Measurements from ENCODE around the gene CEBPB.

Gene CEBPB

DNA sequence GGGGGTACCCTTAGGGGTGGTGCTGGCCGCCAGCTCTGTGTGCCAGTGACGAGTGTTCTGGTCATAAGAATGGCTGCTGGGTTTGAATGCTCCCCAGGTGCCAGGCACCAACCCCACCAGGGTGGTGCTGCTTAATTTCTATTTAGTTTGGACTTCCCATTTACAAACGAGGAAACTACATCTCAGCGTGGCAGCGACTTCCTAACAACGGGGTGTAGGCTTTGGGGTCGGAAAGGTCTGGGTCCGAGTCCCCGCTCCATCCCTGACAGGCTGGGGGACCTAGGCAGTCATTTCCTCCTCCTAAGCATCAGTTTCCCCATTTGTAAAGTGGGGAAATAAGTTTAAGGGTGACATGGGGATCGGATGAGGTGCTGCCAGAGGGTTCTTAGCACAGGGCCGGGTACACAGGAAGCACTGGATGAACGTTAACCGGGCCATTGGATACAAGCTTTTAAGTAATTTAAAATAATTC is 30.3 kb downstream of the CEBPB start:
- DNase-seq (ENCODE audit: low read depth) = no peak
- TF ChIP-seq, protein P1, sequence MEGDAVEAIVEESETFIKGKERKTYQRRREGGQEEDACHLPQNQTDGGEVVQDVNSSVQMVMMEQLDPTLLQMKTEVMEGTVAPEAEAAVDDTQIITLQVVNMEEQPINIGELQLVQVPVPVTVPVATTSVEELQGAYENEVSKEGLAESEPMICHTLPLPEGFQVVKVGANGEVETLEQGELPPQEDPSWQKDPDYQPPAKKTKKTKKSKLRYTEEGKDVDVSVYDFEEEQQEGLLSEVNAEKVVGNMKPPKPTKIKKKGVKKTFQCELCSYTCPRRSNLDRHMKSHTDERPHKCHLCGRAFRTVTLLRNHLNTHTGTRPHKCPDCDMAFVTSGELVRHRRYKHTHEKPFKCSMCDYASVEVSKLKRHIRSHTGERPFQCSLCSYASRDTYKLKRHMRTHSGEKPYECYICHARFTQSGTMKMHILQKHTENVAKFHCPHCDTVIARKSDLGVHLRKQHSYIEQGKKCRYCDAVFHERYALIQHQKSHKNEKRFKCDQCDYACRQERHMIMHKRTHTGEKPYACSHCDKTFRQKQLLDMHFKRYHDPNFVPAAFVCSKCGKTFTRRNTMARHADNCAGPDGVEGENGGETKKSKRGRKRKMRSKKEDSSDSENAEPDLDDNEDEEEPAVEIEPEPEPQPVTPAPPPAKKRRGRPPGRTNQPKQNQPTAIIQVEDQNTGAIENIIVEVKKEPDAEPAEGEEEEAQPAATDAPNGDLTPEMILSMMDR (conservative IDR thresholded peaks at IDR 0.05; ENCODE audit: low read length) = no peak
- no peak overlapping the region for H3K4me3 ChIP-seq (ENCODE audit: low read length)

DNA sequence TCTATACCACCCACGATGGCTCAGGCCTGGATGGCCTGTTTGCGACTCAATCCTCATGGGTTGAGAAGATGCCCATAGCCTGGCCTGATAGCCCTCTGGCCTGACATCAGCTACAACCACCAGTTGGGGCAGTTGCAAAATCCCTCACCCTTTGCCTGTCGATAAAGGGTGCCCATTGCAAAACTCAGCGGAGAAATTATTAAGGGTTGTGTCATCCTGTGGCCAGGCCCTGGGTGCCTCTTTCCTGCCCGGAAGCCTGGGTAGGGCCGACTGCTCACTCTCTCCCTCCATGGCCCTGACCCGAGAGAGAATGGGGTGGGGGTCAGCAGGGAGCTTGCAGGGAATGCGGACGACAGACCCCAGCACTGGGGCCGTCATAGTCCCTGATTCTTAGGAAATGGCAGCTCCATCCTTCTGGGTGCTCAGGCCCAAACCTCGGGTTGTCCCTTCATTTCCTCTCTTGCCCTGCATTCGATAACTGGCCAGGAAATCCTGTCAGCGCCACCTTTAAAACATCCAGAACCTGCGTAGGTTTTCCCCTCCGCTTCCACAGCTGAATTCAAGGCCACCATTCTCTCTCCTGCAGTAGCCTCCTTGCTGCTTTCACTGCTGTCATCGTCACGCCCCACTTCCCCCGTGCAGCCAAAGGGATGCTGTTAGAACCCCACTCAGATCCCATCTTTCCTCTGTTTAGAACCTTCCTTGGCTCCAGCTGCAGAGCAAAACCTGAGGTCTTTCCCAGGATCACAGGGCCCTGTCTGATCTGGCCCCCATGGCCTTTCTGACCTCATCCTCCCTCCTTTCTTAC is 31.1 kb downstream of the CEBPB start:
- DNase-seq (ENCODE audit: low read depth) = peak; percentile 73
- TF ChIP-seq, protein P1 (conservative IDR thresholded peaks at IDR 0.05; ENCODE audit: low read length) = peak; percentile 8; the same call in 1 of the 2 replicates
- H3K4me3 ChIP-seq (ENCODE audit: low read length) = no peak overlapping the region

DNA sequence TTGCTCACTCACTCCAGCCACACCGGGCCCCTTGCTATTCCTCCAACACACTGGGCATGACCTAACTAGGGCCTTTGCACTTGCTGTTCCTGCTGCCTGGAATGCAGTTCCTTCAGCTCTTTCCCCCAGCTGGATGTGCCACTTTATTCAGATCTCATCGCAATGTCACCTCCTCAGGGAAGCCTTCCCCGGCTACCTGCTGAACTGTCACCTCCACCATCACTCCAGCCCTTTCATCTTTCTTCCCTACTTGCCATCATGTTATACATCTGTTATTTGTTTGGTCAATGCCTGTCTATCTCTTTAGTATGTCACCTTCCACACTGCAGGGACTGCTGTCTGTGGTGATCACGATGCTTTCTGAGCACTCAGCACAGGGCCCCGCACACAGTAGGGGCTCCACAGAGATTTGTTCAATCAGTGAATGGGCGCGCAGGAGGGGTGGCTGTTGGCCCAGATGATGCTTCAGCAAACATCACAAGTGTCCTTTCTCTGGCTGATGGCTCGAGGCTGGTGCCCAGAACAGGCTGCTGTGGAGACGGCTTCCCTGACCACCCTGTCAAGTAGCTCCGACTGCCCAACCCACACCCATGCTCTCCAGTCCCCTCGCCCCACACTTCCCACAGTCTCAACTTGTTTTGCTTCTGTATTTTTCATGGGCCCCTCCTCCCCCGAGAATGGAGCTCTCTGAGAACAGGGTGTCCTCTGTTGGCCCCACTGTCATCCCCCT is 31.8 kb downstream of the CEBPB start:
- no peak for DNase-seq (ENCODE audit: low read depth)
- TF ChIP-seq, protein P1 (conservative IDR thresholded peaks at IDR 0.05; ENCODE audit: low read length) = no peak
- no peak overlapping the region for H3K4me3 ChIP-seq (ENCODE audit: low read length)

DNA sequence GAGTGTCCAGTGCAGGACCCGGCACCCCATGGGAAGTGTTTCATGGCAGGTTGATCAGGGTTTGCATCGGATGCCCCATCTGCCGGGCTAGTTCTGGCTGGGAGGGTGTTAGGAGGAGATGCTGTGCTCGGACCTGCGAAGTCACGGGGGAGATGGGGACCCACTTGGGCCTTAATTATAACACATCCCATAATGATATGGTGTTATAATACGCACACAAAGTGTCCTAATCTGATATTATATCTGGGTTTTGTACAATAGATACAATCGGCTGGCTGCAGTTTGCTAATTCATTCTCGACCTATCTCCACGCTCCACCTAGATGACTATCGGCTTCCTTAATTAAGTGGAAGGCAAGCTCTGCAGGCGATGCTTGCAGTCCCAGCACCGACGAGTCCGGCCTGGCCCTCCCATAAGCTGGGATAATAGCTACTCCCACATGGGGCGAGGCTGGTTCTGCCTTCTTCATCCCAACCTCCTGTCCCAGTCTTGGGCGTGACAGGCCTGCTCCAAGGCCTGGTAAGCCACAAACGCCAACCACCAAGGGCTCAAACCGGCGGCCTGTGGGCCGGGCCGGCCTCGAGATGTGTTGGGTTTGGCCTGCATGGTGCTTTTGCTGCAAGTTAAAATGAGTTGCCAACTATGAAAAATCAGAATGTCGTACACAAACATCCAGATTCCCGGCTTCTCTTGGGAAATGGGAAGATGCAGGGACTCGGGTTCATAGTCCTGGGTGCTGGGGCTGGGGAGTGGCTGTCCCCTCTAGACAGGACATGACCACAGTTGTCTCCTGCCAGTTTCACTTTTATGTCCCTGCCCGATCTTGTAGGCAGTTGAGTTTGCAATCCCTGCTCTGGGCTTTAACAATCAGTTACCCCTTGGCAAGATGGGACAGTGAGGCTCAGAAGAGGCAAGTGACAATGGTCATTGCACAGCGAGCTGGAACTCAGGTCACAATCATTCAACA is 32.7 kb downstream of the CEBPB start:
- TF ChIP-seq, protein P1 (conservative IDR thresholded peaks at IDR 0.05; ENCODE audit: low read length) = no peak
- no peak overlapping the region for H3K4me3 ChIP-seq (ENCODE audit: low read length)
- no peak for DNase-seq (ENCODE audit: low read depth)

DNA sequence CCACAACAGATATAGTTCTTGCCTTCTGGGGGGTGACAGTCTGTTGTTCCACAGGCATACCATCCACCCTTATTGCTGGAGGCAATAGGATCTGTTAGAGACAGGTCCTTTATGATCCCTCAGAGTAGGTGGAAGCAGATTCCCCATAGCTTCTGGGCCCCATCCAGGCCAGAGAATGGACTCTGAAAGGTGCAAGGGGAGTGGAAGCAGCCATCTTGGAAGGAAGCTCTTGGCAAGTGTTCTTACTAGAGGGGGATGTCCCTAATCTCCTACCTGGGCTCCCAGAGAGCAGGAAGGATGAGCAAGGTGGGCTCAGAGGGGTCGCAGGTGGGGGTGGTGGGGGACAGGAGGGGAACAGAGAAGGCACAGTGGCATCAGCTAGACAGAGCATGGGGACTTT is 33.4 kb downstream of the CEBPB start:
- H3K4me3 ChIP-seq (ENCODE audit: low read length) = no peak overlapping the region
- TF ChIP-seq, protein P1 (conservative IDR thresholded peaks at IDR 0.05; ENCODE audit: low read length) = no peak
- no peak for DNase-seq (ENCODE audit: low read depth)

DNA sequence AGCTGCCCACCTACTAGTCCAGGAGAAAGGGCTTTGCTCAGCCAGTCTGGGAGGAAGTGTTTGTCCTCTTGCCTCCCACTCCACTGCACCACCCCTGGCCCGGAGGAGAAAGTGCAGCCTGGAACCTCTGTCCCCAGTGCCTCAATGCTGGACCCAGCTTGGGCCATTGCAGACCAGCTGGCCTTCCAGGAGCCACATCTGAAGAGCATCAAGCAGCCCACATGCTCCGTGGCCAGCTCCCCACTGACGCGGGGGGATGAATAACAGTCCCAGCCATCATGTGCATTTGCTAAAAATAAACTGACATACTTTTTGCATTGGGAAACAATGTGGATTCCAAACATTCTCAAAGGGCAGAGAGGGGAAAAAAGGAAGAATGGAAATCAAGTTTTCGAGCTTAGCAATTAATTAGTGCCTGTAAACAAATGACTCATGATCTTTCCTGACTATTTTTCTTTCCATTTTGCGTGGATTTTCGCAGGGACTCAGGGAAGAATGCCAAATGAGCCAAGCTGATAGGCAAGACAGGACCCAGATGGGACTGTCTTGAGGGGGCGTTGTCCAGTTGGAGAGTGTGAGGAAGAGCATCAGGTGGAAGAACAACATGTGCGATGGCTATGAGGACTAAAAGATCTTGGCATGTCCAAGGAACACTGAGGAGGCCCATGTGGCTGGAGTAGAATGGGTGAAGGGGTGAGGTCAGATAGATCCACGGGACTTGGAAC is 34.1 kb downstream of the CEBPB start:
- DNase-seq (ENCODE audit: low read depth) = peak; percentile 98

More for the DNA sequence above, 34.1 kb downstream of the CEBPB start:
- TF ChIP-seq, protein P1 (conservative IDR thresholded peaks at IDR 0.05; ENCODE audit: low read length) = peak; percentile 51
- H3K4me3 ChIP-seq (ENCODE audit: low read length) = no peak overlapping the region
